H1 (cell line): ENCODE results near the gene EGR2. TPM values are rescaled to one million over a fixed set of nuclear protein-coding genes. Genes with fewer than 3 reads are reported as not detected.

Source experiments
- ATF2 ChIP-seq: IDR thresholded peaks from 2 replicates; pipeline ENCODE4 v1.6.1; 2012; ENCODE audit warnings: low read length, inconsistent platforms
- GTF2F1 ChIP-seq: IDR thresholded peaks from 2 replicates; pipeline ENCODE4 v1.6.1; 2012; ENCODE audit warnings: low read depth, low read length, improper control_type of control experiment, borderline replicate concordance
- POU5F1 ChIP-seq: IDR thresholded peaks from 2 replicates; pipeline ENCODE4 v1.6.1; 2011; ENCODE audit warnings: low read depth, mild to moderate bottlenecking, low read length, moderate library complexity
- RNF2 ChIP-seq: fragments of 200-900, 300-1000 bp; sonication (generic); IDR thresholded peaks from 2 replicates; pipeline ENCODE4 v1.7.1; 2016; ENCODE audit warnings: borderline replicate concordance, low read depth, mild to moderate bottlenecking, antibody characterized with exemption, low read length; ENCODE audit not compliant: poor library complexity, severe bottlenecking; ENCODE audit errors: missing control alignments
- RXRA ChIP-seq: IDR thresholded peaks from 2 replicates; pipeline ENCODE4 v1.6.1; 2011; ENCODE audit warnings: low read depth, mild to moderate bottlenecking, low read length, moderate library complexity; ENCODE audit not compliant: insufficient read depth
- TAF1 ChIP-seq: IDR thresholded peaks from 2 replicates; pipeline ENCODE4 v1.6.1; 2011; ENCODE audit warnings: mild to moderate bottlenecking, low read depth, low read length
- polyA plus RNA-seq, 7 experiments: library from polyadenylated mRNA; depleted of rRNA in 3 of 7; stranded (reverse) in 5 of 7; unstranded in 2 of 7; fragments of >200 nt in 5 of 7; fragments of 200-250 nt in 2 of 7; gene quantifications; 1 replicate in 5 of 7; 2 replicates in 1 of 7; 4 replicates in 1 of 7; pipeline versions ENCODE4 v1.2.1 to v1.2.3, GENCODE V29; 2011 to 2013; ENCODE audit warnings: missing spikeins in 2 of 7, mixed read lengths in 2 of 7
- total RNA-seq: library from RNA; stranded (reverse); fragmentation: NEBNext Ultra II Directional; extraction: Animal tissue kit (Norgen Biotek cat#: 25700); gene quantifications from 2 replicates; pipeline ENCODE4 v1.2.1, GENCODE V29; 2021
- TF ChIP-seq, protein P1 (sequence below): IDR thresholded peaks from 2 replicates; pipeline ENCODE4 v1.6.1; 2012; ENCODE audit warnings: inconsistent platforms

Gene EGR2
- total and polyA plus RNA-seq, 2 of the 8 experiments (the other 6 are each of a cell fraction or from before 2014, with no cell fraction given): 1.3 to 2.1 TPM

DNA sequence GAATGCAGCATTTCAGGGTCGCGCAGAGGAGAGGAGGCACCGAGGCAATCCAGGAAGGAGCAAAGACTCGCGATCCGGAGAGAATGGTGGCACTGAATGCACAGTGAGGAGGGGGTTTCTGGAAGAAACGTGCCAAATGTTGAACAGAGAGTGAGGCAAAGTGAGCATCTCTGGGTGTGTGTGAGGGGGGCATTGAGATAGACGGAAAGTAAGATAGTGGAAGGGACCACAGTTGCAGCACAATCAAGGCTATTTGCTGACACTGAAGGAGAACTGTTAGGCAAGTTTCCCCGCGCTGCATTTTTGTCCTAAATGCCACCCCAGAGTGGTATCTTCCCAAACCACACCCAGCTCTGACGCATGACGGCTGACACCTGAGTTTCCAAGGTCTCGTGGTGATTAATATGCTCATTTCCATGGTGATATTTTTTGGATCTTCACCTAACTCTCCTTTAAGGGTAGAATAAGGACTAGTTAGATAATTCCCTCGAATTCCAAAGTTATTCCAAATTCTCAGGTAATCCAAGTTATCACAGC lies 26.1 kb downstream of the EGR2 start (continued):
- no peak for TF ChIP-seq RNF2
- TF ChIP-seq ATF2: no peak
- no peak for TF ChIP-seq GTF2F1
- no peak for TF ChIP-seq POU5F1
- TF ChIP-seq, protein P1, sequence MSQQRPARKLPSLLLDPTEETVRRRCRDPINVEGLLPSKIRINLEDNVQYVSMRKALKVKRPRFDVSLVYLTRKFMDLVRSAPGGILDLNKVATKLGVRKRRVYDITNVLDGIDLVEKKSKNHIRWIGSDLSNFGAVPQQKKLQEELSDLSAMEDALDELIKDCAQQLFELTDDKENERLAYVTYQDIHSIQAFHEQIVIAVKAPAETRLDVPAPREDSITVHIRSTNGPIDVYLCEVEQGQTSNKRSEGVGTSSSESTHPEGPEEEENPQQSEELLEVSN: no peak
- TF ChIP-seq TAF1: no peak
- no peak for TF ChIP-seq RXRA
- TF ChIP-seq, all 59 proteins: peak for 0
